Measurements from ENCODE around the gene ULBP3. TPM values are rescaled to one million over a fixed set of nuclear protein-coding genes. Genes with fewer than 3 reads are reported as not detected.

Gene ULBP3
- total and polyA plus RNA-seq, 2 of the 4 experiments (the other 2 are of a cell fraction) = 11.1 to 35.1 TPM

GRCh38 chr6:150056156-150056555 lies 12.8 kb downstream of the ULBP3 start:
- CTCF ChIA-PET = interaction anchor here (1.3 kb wide), 1 partner anchor 12 kb away, joined by 4 read pairs; the partner anchor contains the start of gene ULBP3

More at GRCh38 chr6:150056156-150056555, 12.8 kb downstream of the ULBP3 start:
- POLR2A ChIA-PET (ENCODE audit: unreplicated experiment) = no interaction called here
- Histone ChIP-seq H4K91ac (ENCODE audit: insufficient read depth, low read depth, low read length) (no peak overlapping the region), H2BK20ac (ENCODE audit: low read depth, low read length) (no peak overlapping the region), H2BK120ac (ENCODE audit: low read depth, low read length) (no peak overlapping the region), H3K9me3 (ENCODE audit: control insufficient read depth, insufficient read depth, low read length) (no peaks in the 10 kb centered on the region), H3K27me3 (ENCODE audit: control insufficient read depth, insufficient read depth, low read length) (peaks cover 46% of the 10 kb centered on the region), H3K4me2 (ENCODE audit: low read depth, low read length) (no peak overlapping the region), H3K23ac (ENCODE audit: low read depth, low read length) (no peak overlapping the region), H3K4ac (ENCODE audit: low read depth, low read length) (no peak overlapping the region), H3K18ac (ENCODE audit: low read depth, low read length) (no peak overlapping the region), H3K9me1 (ENCODE audit: insufficient read depth, low read length) (peaks cover 3% of the 10 kb centered on the region), H3K14ac (replicated peaks; ENCODE audit: low read depth, low read length) (no peak overlapping the region), H2AK5ac (ENCODE audit: low read depth, low read length) (no peak overlapping the region), H2BK15ac (ENCODE audit: low read depth, low read length) (no peak overlapping the region), H4K20me1 (ENCODE audit: insufficient read depth, low read length) (no peaks in the 10 kb centered on the region), H2AFZ (replicated peaks; ENCODE audit: low read length, poor library complexity) (no peak overlapping the region), H3K56ac (ENCODE audit: extremely low read depth, insufficient read depth, low read length) (no peak overlapping the region), H2BK5ac (ENCODE audit: low read depth, low read length, poor library complexity, severe bottlenecking) (no peak overlapping the region), H3K27ac (ENCODE audit: insufficient read depth, low read length) (no peak overlapping the region), H4K5ac (ENCODE audit: low read depth, low read length) (no peak overlapping the region), H3K36me3 (ENCODE audit: control insufficient read depth, insufficient read depth, low read length) (no peaks in the 10 kb centered on the region), H3K9ac (ENCODE audit: low read depth, low read length) (no peak overlapping the region), H3K79me1 (ENCODE audit: low read depth in 1 of 2, low read length in 2 of 2) (no peaks in the 10 kb centered on the region), H3K4me3 (ENCODE audit: insufficient read depth, low read depth, low read length) (no peak overlapping the region), H4K8ac (ENCODE audit: low read depth in 2 of 2, low read length in 2 of 2) (no peak overlapping the region), H2AK9ac (replicated peaks; ENCODE audit: low read depth, low read length, poor library complexity) (no peak overlapping the region), H3K4me1 (ENCODE audit: control insufficient read depth, insufficient read depth, low read length) (no peaks in the 10 kb centered on the region)
- dilution Hi-C loops (cut with HindIII; ENCODE audit: low sequenced_read_pairs, unreplicated experiment) (no loop called here), intact Hi-C loops (cut with micrococcal nuclease) (no loop called here), in situ Hi-C loops (cut with MboI; ENCODE audit: low sequenced_read_pairs) (no loop called here)
- no peak for ATAC-seq (ENCODE audit: low read depth)
- no peak for DNase-seq
- no TSS peak for BruUV-seq (replicated peaks)
- WGBS, 2 experiments (ENCODE audit: extremely low coverage in 2 of 2, insufficient read length in 1 of 2) = 59% methylated on average over 8 of the region's 12 CpGs; no CpG with 5 or more reads in 1 of the 2 experiments
- TF ChIP-seq RCOR1 (IDR thresholded peaks at IDR 0.05; ENCODE audit: insufficient replicate concordance, low read length) (no peak), POLR2A (IDR thresholded peaks at IDR 0.05; ENCODE audit: low read depth, low read length) (no peak), RFX5 (IDR thresholded peaks at IDR 0.05; ENCODE audit: low read depth, low read length) (no peak), FOS (IDR thresholded peaks at IDR 0.05; ENCODE audit: low read depth, low read length) (no peak)
